Islet of Langerhans (tissue), 1 donor: ENCODE data around the gene ARPC1A.
"Not testable (repeated sequence)": the region's sequence is repeated elsewhere in the genome, so short reads cannot be mapped to it uniquely, and the experiment has no call there.

Experiments
- FAIRE-seq: peaks from one replicate; lab custom pipeline; 2011; peaks lifted over from hg19 to GRCh38; lab: Jason Lieb, UNC

ARPC1A gene

DNA sequence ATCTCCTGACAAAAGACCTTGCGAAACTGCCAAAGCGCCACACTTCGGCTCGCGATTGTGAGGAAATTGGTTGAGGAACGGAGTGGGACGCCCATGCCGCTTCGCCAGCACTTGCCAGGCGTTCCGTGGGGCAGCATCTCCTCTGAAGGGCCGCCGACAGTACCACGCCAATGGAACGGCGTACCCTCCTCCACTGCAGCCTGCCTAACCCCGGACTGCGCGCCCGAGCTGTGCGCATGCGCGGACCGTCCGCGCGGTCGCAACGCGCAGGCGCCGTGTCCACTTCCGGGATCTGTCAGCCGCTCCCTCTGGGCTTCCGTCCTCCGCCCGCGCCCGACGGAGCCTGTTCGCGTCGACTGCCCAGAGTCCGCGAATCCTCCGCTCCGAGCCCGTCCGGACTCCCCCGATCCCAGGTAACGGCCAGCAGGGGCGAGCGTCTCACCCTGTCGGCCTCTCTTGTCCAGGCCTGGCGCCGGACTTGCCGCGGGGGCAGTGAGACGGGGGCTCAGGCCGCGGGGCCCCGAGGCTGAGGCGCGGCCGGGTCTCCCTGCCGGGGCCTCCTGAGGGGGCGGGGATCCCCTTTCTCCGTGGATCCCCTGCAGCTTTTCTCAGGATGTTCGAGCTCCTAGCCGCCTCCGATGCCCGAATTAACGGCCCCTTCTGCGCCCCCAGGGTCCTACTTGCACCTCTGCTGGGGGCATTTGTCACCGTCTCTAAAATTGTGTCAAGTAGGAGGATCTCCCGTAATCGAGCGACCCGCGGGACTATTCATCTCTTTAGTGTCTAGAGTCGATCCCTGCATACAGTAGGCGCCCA lies at the start of gene ARPC1A:
Gene ARPC1A, plus strand, starts transcription at position 307 of the 816 bp plus-strand sequence. CDS start 7,456 bp downstream, outside the sequence.
- no peak for FAIRE-seq

DNA sequence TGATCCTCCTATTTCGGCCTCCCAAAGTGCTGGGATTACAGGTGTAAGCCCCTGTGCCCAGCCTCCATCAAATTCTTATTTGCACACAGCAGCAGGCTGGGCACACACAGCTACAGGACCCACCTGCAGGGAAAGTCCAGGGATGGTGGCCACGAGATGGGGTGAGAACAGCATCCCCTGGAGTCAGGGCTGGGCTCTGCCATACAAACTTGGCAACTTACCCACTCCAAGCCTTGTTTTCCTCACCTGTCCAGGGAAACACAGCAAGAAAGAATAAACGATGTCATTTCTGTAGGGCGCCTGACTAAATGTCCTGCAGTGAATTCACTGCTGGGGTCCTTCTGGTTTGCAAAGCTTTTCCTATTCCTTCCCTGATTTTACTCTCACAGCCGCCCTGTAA lies 47.5 kb upstream of the ARPC1A start:
- FAIRE-seq, result no peak

DNA sequence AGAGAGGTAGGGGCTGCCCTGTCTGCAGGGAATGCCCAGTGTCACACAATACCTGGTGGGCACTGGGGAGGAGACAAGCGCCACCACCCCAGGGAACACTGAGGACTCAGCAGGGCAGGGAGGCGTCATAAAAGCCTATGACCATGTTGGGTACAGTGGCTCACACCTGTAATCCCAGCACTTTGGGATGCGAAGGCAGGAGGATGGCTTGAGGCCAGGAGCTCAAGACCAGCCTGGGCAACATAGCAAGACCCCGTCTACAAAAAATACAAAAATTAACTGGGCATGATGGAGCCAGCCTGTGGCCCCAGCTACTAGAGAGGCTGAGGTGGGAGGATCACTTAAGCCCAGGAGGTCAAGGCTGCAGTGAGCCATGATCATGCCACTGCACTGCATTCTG lies 41.5 kb upstream of the ARPC1A start:
- FAIRE-seq, result not testable (repeated sequence)

DNA sequence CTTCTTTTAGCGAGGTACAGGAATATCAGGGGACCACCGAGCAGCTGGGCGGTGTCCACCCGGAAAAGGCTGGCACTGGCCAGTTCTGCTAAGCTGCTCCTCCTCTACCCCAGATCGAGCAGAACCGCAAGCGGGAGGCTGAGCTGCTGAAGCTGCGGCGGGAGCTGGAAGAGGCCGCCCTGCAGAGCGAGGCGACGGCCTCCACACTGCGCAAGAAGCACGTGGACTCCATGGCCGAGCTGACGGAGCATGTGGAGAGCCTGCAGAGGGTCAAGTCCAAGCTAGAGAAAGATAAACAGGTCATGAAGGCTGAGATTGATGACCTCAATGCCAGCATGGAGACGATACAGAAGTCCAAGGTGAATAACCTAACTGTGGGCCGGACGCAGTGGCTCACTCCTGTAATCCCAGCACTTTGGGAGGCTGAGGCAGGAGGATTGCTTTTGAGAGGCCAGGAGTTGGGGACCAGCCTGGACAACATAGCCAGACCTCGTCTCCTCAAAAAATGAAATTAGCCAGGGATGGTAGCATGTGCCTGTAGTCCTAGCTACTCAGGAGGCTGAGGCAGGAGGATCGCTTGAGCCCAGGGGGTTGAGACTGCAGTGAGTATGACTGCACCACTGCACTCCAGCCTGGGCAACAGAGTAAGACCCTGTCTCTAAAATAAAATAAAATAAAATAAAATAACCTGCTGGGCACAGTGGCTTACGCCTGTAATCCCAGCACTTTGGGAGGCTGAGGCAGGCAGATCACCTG lies 37.7 kb upstream of the ARPC1A start:
- FAIRE-seq, result no peak

DNA sequence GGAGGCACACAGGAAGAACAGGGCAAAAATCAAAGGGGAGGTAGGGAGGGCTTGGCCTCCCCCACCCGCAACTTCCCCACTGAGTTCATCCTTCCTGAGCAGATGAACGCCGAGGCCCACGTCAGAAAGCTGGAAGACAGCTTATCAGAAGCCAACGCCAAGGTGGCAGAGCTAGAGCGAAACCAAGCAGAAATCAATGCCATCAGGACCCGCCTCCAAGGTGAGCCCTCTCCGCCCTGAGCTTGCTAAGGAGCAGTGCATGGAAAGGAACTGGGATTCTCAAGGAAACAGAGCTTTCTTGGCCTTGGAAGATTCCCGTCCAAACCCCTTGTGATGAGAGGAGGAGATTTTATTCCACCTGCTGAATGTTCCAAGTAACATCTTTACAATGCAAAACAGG lies 36.5 kb upstream of the ARPC1A start:
- no peak for FAIRE-seq

DNA sequence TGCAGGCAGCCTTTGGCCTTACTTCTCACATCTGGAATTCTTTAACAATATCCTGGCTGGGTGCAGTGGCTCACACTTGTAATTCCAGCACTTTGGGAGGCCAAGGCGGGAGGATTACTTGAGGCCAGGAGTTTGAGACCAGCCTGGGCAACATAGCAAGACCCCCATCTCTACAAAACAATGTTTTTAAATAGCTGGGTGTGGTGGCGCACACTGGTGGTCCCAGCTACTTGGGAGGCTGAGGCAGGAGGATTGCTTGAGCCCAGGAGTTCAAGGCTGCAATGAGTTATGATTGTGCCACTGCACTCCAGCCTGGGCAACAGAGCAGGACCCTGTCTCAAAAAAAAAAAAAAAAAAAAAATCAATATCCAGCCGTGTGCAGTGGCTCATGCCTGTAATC lies 35.5 kb upstream of the ARPC1A start:
- FAIRE-seq, result not testable (repeated sequence)

DNA sequence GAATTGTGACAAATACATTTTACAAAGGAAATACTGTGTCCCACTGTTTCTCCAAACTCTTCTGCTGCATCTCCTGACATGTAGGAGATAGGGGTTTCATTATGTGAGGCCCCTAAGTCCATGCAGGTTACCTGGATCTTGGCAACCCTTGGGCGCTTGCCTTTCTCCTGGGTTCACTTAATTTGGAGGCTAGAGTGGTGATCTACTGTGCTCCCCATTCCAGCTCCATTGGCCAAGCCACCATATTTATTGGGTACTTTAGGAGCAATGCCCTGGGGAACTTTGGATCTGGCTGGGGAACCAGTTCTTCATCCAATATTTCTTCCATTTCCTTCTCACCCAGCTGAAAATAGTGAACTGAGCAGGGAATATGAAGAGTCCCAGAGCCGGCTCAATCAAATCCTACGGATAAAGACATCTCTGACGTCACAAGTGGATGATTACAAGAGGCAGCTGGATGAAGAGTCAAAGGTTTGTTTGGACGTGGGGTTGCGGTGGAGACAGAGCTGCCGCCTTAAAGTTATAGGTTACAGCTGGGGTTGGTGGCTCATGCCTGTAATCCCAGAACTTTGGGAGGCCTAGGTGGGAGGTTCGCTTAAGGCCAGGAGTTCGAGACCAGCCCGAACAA lies 34.6 kb upstream of the ARPC1A start:
- FAIRE-seq, result no peak

DNA sequence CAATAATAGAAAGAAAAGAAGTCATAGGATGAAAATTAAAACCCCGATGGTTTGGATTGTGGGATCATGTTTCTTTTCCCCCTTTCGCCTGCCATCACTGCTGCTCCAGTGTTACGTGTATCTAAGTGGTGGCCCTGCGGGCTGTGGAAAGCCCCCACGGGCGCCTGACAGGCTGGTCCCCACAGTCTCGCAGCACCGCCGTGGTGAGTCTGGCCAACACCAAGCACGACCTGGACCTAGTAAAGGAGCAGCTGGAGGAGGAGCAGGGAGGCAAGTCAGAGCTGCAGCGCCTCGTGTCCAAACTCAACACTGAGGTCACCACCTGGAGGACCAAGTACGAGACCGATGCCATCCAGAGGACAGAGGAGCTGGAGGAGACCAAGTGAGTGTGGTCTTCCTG lies 33.6 kb upstream of the ARPC1A start:
- FAIRE-seq, result no peak

DNA sequence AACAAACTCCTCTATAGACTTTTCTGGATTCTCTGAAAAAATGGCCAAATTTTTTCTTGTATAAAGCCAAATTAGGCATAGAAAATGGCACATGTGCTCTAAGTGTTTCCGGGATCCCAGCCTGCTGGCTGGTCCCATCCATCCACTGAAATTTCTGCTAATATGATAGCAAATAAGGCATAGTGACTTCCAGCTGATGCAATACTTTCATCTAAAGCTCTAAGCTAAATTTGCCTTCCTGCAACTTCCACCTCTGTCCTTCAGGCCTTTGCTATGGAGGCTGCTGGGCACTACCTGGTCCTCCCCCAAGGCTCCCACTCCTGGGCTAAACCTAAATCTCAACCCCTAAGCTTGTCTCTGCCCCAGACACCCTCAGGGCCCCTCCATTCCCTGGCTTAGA lies 32.5 kb upstream of the ARPC1A start:
- no peak for FAIRE-seq

DNA sequence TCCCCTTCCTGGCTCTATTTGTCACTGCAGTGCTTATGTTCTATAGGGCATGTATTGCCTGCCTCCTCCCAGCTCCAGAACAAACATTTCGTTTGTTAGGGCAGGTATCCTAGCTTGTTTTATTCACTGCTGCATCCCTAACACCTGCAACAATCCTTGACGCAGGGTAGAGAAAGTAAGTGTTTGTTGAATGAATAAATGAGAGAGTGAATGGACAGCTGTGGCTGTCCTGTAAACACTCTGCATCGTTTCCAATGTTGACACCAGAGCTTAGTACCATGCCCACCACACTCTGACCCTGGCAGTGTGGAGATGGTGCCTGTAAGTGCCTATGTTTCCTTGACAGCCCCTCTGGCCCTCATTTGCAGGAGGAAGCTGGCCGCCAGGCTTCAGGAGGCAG lies 32.0 kb upstream of the ARPC1A start:
- no peak for FAIRE-seq

DNA sequence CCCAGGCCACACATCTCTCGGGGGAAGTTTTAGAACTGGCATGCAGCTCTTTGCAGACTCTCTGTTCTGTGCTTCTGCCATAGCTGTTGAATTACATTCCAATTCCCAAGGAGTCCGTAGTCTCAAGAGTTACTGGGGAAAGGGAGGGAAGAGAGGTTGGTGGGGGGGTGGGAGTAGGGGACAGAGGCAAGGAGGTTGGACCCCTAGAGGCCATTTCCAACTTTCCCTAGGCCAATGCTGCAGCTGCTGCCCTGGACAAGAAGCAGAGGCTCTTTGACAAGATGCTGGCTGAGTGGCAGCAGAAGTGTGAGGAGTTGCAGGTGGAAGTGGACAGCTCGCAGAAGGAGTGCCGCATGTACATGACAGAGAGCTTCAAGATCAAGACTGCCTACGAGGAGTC lies 29.2 kb upstream of the ARPC1A start:
- no peak for FAIRE-seq

DNA sequence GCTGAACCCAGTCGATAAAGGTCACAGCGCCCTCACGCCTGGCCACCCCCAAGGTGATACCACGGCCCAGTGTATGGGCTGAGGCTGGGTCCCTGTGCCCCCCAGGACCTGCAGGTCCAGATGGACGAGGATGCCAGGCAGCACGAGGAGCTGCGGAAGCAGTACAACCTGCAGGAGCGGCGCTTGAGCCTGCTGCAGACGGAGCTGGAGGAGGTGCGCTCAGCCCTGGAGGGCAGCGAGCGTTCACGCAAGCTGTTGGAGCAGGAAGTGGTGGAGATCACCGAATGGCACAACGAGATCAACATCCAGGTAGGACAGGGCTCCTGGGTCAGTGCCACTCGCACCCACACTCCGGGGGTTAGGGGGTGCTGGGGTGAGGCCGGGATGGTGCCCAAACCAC lies 24.2 kb upstream of the ARPC1A start:
- FAIRE-seq, result no peak

DNA sequence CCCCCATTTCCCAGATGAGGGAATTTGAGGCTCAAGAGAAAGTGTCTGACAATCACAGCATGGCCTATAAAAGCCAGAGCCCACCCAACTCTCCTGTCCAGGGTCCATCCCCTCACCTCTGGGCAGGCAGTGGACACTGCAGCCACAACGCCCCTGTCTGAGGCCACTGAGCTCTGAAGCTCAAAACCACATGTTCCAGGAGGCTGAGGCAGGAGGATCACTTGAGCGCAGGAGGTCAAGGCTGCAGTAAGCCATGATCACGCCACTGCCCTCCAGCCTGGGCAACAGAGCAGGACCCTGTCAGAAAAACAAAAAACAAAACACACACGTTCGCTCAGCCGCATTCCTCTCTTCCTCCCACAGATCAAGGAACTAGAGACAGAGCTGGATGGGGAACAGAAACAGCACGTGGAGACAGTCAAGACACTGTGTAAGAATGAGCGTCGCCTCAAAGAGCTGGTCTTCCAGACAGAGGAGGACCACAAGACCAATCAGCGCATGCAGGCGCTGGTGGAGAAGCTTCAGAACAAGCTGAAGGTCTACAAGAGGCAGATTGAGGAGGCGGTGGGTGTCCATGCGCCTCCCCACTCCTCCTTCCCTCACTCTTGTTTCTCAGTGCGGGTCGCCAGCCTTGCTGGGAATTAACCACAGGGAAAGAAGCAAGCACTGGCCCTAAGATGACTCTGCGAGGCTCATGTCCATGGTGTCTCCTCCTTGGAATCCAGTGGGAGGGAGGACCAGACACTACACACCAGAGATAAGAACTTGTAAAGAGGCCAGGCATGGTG lies 20.0 kb upstream of the ARPC1A start:
- FAIRE-seq, result no peak

DNA sequence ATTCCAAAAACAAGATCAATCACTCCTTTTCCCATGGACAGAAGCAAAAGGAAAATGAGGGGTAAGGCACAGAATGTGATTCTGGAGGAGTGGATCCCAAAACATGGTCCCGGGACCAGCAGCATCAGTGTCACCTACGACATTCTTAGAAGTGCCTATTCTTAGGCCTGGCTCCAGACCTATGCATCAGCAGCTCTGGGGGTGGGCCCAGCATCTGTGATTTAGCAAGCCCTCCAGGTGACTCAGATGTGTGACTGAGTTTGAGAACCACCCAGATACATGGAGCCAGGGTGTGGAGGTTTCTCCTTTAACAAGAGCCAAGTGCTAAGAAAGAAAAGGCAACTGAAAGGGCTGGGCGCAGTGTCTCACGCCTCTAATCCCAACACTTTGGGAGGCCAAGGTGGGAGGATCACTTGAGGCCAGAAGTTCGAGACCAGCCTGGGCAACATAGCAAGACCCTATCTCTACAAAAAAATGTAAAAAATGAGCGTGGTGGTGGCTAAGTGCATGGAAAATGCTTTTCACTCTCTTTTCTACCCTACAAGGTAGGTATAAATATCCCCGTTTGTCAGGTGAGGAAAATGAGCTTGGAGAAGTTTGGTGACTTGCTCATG lies 17.1 kb upstream of the ARPC1A start:
- no peak for FAIRE-seq

DNA sequence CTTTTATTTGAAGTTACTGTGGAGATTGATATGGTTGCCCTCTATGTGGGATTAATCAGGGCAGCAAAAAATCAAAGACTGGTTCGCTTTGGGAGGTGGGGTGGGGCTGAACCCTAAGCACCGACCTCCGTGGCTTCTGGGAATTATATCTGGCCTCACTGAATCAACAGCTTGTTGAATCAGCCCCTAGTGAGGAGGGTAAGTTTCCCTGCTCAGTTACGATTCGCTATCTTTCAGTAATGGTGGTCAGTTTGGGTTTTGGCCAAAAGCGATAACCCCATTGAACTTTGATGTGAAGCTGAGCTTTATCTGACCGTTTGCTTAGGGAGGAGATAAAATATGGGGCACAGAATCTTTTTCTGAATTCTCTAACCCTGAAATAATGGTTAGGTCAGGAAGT lies 16.6 kb upstream of the ARPC1A start:
- FAIRE-seq, result no peak

DNA sequence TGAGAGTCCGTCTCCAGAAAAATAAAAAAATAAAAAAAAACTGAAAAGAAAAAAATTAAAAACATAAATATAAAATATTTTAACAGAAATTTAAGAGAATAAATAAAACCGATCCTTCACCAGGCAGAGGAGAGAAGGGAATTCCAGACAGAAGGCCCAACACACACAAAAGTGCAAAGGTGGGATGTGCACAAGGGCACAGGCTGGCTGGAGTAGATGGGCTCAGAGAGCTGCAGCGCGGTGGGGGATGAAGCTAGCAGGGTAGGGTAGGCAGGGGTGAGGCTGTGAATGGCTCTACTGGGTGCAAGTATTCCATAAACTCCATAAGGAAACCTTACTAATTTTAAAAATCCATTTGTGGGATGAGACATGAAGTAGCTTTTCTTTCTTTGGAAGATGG lies 15.7 kb upstream of the ARPC1A start:
- no peak for FAIRE-seq

DNA sequence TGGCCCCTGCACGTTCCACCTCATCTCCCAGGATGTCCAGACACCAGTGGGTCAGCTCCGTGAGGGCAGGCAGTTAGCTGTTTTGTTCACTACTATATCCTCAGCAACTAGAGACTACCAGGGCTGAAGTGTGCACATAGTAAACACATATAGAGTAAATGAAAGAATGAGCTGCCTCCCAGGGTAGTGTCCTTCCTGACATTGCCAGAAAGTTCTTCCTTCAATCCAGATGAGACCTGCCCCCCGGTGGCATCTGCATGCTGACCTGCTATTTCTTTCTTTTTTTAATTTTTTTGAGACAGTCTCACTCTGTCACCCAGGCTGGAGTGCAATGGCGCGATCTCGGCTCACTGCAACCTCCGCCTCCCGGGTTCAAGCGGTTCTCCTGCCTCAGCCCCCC lies 14.0 kb upstream of the ARPC1A start:
- no peak for FAIRE-seq

DNA sequence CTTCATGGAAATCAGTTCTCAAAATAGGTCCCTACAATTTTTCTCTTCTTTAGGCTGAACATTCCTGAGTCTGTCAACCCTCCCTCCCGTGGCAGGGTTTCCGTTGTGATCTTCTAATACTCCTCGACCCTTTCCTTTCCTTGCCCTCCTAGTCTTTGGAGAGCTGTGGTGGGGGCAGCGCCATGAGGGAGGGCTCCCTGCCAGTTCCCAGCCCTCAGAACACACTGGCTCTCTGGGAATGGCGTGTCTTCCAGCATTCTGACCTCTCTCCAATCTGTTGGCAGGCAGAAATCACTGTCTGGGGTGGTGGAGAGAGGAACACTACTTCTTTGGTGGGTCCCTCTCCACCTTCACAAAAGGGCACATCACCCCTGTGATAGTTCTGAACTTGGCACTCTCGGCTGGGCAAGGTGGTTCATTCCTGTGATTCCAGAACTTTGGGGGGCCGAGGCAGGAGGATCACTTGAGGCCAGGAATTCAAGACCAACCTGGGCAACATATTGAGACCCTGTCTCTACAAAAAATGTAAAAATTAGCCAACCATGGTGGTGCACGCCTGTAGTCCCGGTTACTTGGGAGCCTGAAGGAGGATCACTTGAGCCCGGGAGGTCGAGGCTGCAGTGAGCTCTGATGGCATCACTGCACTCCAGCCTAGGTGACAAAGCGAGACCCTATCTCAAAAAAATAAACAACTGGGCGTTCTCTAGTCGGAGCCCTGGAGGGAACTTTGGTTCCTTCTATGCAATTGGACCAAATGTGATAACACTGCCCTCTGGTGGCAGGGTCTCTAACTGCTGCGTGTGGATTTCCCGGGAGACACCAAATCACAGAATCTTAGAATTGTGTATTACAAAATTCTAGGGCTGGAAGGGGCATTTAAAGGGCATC lies 13.1 kb upstream of the ARPC1A start:
- FAIRE-seq, result no peak

DNA sequence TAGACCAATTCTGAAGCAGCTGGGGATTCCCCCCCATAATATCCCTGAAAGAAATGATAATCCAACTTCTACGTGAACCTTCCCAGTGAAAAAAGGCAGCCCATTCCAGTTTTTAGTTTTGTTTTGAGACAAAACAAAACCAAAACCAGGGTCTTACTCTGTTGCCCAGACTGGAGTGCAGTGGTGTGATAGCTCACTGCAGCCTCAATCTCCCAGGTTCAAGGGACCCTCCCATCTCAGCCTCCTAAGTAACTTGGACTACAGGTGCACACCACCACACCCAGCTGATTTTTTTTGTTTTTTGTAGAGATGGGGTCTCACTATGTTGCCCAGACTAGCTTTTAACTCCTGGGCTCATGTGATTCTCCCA lies 12.5 kb upstream of the ARPC1A start:
- FAIRE-seq, result no peak

DNA sequence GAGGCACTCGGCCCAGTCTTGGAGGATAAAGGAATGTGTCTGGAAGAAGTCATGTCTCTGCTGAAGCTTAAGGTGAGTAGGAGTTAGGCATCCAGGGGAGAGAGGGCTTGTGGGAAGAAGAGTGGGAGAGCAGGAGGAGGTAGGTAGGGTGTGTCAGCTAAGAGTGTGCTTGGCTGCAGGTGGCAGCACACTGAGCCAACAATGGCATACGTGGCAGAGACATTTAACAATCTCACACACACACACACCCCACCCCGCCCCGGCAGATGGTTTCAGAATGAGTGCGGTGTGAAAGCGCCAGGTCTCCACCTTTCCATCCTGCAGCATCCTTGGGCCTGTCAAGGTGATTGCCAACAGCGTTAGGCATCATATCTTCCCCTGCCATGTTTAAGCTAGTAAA lies 11.2 kb upstream of the ARPC1A start:
- no peak for FAIRE-seq

DNA sequence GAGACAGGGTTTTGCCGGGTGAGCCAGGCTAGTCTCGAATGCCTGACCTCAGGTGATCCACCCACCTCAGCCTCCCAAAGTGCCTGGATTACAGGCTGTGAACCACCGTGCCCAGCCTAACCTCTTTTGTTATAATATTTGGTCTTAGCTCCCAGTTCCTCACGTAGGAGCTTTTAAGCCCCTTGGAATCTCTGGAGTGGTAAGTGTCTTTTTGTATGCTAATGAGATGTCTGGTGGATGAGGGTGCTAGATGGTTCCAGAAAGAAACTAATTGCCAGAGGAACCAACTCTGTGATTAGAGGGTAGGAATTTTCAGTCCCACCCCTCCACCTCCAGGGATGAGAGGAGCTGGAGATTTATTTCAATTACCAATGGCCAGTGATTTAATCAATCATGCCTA lies 5.3 kb upstream of the ARPC1A start:
- FAIRE-seq, result no peak
